GM18867 (cell line): ENCODE data around the gene DCST1.

Experiments used
- ATAC-seq: cut with Tn5 transposase; IDR thresholded peaks from one replicate; pipeline ENCODE4 v1.9.1; 2021; ENCODE audit warnings: mild to moderate bottlenecking, moderate library complexity; ENCODE audit not compliant: unreplicated experiment

The DCST1 gene

GRCh38 chr1:155051342-155051776, 17.7 kb downstream of the DCST1 start:
- ATAC-seq = no peak

DNA sequence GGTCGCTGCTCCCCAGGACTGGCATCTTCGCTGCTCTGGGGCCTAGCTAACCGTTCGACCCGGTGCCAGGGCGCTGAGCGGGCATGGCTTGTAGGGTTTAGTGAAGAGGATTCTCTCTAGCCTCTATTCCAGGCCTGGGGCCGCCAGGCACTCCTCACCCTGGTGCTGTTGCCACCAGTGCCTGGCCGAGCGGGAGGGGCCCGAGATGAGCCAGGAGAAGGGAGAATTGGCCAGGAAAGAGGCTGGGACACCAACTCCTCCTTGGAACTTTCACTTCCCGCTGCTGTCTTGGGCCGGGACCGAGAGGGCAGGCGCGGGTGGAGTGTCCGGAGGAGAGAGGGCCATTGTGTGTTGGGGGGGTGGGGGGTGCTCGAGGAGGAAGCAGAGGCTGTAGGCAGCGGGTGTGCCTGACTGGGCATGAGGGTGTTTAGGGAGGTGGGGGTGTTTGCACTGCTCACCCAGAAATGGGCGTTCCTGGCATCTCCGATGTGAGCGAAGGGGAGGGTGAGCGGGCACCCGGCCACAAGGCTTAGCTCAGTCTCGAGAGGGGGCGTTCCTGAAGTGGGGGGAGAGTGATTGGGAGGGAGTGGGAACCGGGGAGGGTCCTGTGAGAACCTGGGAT, 18.3 kb downstream of the DCST1 start:
- peak; percentile 9 for ATAC-seq

DNA sequence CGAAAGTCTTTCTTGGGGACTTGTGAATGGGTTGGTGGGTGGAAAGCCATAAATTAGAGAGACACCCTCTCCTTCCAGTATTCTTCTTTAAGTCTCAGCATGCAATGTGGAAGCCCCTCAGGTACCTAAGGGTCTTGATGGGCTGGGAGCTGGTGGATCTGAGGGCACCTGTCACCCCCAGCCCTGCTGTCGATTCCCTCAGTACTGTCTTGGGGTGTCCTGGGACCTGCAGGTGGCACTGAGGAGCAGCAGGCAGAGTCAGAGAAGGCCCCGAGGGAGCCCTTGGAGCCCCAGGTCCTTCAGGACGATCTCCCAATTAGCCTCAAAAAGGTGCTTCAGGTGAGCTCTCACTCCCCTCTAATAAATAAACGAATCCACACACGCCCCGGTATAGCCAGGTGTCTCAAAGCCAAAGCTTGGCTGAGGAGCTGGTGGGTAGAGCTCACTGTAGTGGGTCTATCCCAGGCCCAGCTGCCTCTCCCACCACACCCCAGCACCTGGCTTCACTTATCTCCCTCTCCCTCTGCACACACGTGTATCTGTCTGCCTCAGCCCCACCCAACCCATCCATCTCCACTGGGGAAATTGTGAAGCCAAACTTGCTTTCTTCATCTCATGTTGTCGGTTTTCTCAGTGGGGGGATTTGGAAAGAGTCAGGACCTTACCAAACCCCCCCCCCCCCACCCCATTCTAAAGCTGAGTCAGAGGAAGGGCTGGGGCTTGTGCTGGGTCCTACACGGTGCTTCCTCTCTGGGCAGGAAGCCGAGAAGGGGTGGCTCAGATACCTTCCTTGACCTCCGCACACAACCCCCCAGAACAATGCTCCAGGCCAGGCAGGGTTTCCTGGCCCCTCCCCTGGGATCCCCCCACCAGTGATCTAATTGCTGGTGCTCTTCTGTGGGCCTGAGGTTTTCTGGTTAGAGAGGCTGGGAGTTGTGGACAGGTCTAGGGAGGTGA, 19.1 kb downstream of the DCST1 start:
- no peak for ATAC-seq

DNA sequence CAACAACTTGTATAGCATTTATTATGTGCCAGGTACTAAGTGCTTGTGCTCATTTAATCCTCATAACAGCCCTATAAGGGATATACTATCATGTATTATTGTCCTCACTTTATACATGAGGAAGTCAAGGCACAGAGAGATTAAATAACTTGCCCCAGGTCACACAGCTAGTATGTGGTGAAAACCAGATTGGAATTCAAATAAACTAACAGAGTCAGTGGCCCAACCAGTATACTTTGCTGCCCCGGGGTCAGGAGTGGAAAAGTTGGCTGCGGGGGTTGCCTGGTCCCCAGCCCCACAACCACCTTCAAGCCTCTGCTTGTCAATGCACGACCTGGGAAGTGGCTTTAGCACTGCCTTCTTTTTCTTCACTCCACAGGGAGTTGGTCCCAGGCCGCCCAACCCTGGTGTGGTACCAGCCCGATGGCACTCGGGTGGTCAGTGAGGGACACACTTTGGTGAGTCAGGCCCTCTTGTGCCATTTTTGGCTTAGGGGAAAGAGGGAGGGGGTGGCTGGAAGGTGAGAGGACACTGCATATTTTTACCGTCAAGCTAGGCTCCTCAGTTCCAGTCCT, 20.0 kb downstream of the DCST1 start:
- no peak for ATAC-seq

DNA sequence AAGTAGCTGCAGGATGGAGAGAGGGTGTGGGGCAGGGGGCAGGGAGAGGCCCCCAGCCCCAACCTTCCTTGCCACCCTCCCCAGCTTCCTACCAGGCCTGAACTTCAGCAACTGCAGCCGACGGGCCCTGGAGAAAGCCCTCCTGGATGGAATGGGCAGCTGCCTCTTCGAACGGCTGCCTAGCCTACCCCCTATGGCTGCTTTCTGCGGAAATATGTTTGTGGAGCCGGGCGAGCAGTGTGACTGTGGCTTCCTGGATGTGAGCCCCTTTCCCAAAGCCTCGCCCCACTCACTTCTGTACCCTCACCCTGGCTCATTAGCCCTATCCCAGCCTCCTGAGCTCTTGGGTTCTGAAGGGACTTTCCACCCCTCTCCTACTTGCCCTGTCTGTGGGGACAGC, 23.5 kb downstream of the DCST1 start:
- no peak for ATAC-seq

DNA sequence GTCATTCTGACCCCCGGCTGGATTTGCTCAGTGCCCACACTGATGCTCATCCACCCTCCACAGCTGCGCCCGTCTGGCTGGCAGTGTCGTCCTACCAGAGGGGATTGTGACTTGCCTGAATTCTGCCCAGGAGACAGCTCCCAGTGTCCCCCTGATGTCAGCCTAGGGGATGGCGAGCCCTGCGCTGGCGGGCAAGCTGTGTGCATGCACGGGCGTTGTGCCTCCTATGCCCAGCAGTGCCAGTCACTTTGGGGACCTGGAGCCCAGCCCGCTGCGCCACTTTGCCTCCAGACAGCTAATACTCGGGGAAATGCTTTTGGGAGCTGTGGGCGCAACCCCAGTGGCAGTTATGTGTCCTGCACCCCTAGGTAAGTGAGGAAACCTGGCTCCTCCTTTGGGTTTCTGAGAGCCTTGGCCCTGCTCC, 24.2 kb downstream of the DCST1 start:
- no peak for ATAC-seq

GRCh38 chr1:155060736-155061135, 27.1 kb downstream of the DCST1 start:
- no peak for ATAC-seq

- ATAC-seq = peak; percentile 43
These were observed 27.9 kb downstream of the DCST1 start for GRCh38 chr1:155061381-155062150.

GRCh38 chr1:155062151-155062686, 28.6 kb downstream of the DCST1 start:
- no peak for ATAC-seq

GRCh38 chr1:155062702-155063411, 29.2 kb downstream of the DCST1 start:
- ATAC-seq = peak; percentile 10

DNA sequence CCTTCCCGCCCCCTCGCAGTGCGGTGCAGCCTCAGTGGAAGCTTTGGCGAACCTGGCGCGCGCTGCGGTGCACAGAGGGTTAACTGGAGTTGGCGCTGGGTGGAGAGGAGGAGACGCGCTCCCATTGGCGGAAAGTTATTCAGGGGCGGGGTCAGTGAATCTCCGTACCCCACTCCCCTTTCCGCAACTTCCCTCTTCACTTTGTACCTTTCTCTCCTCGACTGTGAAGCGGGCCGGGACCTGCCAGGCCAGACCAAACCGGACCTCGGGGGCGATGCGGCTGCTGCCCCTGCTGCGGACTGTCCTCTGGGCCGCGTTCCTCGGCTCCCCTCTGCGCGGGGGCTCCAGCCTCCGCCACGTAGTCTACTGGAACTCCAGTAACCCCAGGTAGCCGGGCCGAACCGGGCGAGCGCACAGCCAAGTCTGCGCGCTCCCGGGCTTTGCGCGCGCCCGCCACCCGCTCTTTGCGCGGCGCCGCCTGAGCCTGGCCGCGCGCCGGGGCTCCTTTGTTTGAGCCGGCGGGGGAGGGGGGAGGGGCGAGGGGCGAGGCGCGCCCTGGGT, 30.0 kb downstream of the DCST1 start, which contains the start of gene EFNA4:
Gene EFNA4 (plus strand): TSS at position 191 of the 561 bp plus-strand sequence. CDS start 84 bp downstream, at position 275.
- ATAC-seq = peak; percentile 69

DNA sequence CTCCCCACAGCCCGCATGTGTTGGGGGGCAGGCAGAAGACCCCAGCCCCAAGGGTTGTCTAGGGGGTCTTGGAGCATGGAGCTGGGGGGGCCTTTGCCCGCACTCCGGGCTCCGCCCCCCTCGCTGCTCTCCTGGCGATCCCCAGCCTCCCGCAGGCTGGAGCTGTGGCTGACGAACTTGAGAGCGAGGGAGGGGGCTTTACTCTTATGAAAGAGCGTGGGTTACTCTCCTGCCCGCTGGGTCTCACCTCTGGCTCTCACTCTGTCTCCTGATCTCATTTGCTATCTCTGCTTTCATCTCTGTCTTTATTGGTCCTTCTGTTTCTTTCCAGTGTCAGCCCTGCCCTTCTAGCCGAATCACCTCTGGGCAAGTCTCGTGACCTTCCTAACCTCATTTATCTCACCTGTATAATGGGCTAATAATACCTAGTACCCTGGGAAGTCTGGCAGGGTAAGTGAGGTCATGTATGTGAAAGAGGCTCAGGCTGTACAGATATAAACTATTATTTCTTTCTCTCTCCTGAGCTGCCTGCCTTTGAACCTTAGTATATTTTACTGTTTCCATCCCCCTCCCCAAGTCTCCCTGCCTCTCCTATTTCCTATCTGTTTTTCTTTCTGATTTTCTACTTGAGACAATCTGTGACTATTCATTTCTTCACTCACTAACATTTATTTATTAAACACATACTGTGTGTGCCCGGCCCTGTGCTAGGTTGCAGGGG, 30.6 kb downstream of the DCST1 start:
- ATAC-seq = no peak

- ATAC-seq = no peak
These were observed 31.3 kb downstream of the DCST1 start for GRCh38 chr1:155064832-155065429.

DNA sequence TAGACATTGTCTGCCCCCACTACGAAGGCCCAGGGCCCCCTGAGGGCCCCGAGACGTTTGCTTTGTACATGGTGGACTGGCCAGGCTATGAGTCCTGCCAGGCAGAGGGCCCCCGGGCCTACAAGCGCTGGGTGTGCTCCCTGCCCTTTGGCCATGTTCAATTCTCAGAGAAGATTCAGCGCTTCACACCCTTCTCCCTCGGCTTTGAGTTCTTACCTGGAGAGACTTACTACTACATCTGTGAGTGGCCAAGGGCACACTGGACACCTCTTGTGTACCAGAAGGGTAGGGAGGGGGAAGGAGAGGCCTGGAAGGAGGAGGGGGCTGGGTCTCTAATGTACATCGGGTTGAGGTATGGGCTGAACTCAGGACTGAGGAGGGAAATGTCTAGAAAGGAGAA, 33.2 kb downstream of the DCST1 start:
- no peak for ATAC-seq

DNA sequence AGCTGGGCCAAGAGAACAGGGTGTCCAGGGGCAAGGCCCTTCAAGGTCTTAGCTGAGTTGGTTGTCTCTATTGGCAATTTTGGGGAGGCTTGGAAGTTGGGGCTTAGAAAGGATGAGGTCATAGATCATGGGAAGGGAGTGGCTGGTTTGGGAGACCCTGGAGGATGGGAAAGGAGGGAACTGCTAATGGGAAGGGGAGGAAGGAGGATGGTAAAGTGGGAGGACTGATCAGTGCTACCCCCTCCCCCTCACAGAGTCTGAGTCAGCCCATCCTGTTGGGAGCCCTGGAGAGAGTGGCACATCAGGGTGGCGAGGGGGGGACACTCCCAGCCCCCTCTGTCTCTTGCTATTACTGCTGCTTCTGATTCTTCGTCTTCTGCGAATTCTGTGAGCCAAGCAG, 35.0 kb downstream of the DCST1 start:
- ATAC-seq = no peak

DNA sequence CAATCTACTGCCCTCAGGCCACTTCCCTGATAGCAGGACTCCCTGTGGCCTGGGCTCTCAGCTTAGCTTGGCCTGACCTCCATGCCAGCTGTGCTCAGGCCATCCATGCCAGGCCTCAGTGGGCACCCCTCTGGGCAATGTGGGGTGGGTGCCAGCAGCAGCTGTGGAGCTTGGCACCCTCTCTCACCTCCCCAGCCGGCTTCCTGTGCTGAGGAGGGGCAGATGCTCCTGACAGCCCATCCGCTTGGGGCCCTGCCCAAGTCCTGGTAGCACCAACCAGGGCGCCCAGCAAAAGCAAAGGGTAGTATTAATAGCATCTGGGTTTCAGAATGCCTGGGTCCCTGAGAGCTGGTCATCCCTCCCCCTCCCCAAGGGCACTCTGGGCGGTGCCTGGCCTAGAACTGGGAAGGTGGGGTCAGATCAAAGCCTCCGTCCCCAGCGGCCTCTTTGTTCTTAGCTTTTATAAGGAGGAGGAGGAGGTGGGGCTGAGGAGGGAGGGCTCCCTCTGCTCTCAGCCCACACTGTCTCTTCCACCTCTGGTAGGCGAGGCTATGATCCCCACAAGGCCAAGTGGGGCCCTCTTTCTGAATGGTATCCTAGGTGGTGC, 36.0 kb downstream of the DCST1 start:
- no peak for ATAC-seq

GRCh38 chr1:155070158-155070621, 36.6 kb downstream of the DCST1 start:
- no peak for ATAC-seq
